DND-41 (cell line): ENCODE measurements around the gene EPC1.
A peak's percentile ranks its signal among the peaks of the same experiment; 100 is the strongest.

ENCODE experiments used
- ATAC-seq: fragments of 200-7000 bp; cut with Tn5 transposase; 3 replicates; pipeline ENCODE4 v1.9.1; 2021; ENCODE audit warnings: low read depth; ENCODE audit not compliant: insufficient read depth
- DNase-seq: peaks from one replicate; pipeline ENCODE4 v3.0.0-alpha.2; 2020
- H2AFZ ChIP-seq: 2 replicates; pipeline ENCODE4 v1.6.0; 2012; ENCODE audit warnings: low read depth, low read length
- H3K27ac ChIP-seq: 2 replicates; pipeline ENCODE4 v1.5.1; 2012; ENCODE audit warnings: low read length, inconsistent platforms
- H3K27me3 ChIP-seq: fragments of 200-600 bp; sonication (generic); 2 replicates; pipeline ENCODE4 v1.6.0; 2012; ENCODE audit warnings: low read length, mild to moderate bottlenecking, inconsistent platforms; ENCODE audit not compliant: insufficient read depth, poor library complexity
- H3K36me3 ChIP-seq: 2 replicates; pipeline ENCODE4 v1.5.1; 2012; ENCODE audit warnings: low read length, inconsistent platforms; ENCODE audit not compliant: insufficient read depth
- H3K4me1 ChIP-seq: 2 replicates; pipeline ENCODE4 v1.5.1; 2012; ENCODE audit warnings: mild to moderate bottlenecking, low read length; ENCODE audit not compliant: insufficient read depth
- H3K4me2 ChIP-seq: 2 replicates; pipeline ENCODE4 v1.6.0; 2012; ENCODE audit warnings: mild to moderate bottlenecking, moderate library complexity, low read length, inconsistent platforms; ENCODE audit not compliant: insufficient read depth
- H3K4me3 ChIP-seq, 2 experiments: fragments of 200-600 bp in 1 of 2; shearing (Covaris generic) in 1 of 2; 2 replicates each; pipeline ENCODE4 v1.5.1; 2012 to 2016; ENCODE audit warnings: inconsistent platforms in 2 of 2, low read length in 2 of 2, mild to moderate bottlenecking in 2 of 2, low read depth in 1 of 2, moderate library complexity in 1 of 2
- H3K79me2 ChIP-seq: 2 replicates; pipeline ENCODE4 v1.6.0; 2012; ENCODE audit warnings: low read length, inconsistent platforms; ENCODE audit not compliant: insufficient read depth
- H3K9ac ChIP-seq: 2 replicates; pipeline ENCODE4 v1.6.0; 2012; ENCODE audit warnings: low read depth, mild to moderate bottlenecking, inconsistent platforms, low read length, moderate library complexity
- H3K9me3 ChIP-seq: 2 replicates; pipeline ENCODE4 v1.5.1; 2012; ENCODE audit warnings: low read length, moderate library complexity, mild to moderate bottlenecking, inconsistent platforms; ENCODE audit not compliant: insufficient read depth, severe bottlenecking
- H4K20me1 ChIP-seq: 2 replicates; pipeline ENCODE4 v1.6.0; 2012; ENCODE audit warnings: low read length; ENCODE audit not compliant: insufficient read depth
- EZH2 ChIP-seq: IDR thresholded peaks from 3 replicates; pipeline ENCODE4 v1.6.1; 2012; ENCODE audit warnings: borderline replicate concordance, low read depth, mild to moderate bottlenecking, moderate library complexity, low read length, inconsistent platforms; ENCODE audit not compliant: severe bottlenecking
- TF ChIP-seq, protein P1 (sequence below): IDR thresholded peaks from 2 replicates; pipeline ENCODE4 v1.5.1; 2012; ENCODE audit warnings: borderline replicate concordance, low read length, moderate library complexity, mild to moderate bottlenecking; ENCODE audit not compliant: poor library complexity, severe bottlenecking; ENCODE audit errors: extremely low read depth

EPC1 gene

DNA sequence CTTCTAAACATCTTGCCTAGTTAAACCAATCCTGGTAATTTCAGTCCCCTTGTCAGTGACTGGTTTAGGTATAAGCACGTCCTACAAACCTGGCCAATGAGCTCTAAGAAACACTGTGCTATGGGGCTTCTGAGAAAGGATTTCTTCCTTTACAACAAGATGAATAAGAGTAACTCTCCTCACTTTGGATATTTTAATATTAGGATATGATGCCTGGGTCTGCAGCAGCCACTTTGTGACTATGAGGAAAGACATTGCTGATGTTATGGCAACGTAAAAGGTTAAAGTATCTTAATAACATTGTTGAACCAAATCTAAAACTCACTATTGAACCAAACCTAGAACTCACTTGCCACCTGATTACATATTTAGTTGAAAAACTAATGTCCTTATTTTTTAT, 26.5 kb upstream of the EPC1 start:
- DNase-seq (no peak), ATAC-seq (no peak)
- Histone ChIP-seq H3K4me1 (peaks cover 30% of the 10 kb centered on the region), H4K20me1 (peaks cover 7% of the 10 kb centered on the region), H3K79me2 (peaks cover 99% of the 10 kb centered on the region), H3K36me3 (peaks cover 10% of the 10 kb centered on the region; the same call in 1 of the 2 replicates), H3K4me2 (peak overlapping the region; percentile 17; the same call in 1 of the 2 replicates), H3K9ac (no peak overlapping the region), H3K27ac (no peak overlapping the region), H3K4me3 (no peak overlapping the region), H3K27me3 (no peaks in the 10 kb centered on the region), H3K9me3 (no peaks in the 10 kb centered on the region), H2AFZ (no peak overlapping the region)
- TF ChIP-seq EZH2, result no peak

DNA sequence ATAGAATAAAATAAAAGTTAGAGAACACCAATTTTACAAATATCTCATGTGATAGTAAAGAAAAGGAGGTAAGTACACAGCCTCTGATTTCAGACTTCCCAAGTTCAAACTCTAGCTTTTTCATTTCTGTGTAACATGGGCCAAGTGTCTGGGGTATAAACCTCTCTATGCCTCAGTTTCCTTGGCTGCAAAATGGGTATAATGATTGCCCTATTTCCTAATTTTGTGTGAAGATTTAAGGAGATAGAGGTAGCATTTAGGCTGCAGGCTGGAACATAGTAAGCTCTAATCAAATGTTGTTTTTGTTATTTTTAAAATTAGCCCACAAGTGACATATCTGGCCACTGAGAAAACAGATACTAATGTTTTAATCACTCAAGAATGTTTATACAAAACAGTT, 26.1 kb upstream of the EPC1 start:
- Histone ChIP-seq H3K9ac (no peak overlapping the region), H3K4me3 (no peak overlapping the region), H3K36me3 (peaks cover 10% of the 10 kb centered on the region; the same call in 1 of the 2 replicates), H4K20me1 (peaks cover 10% of the 10 kb centered on the region), H3K4me2 (peak overlapping the region; percentile 17; the same call in 1 of the 2 replicates), H2AFZ (no peak overlapping the region), H3K79me2 (peaks cover 99% of the 10 kb centered on the region), H3K4me1 (peaks cover 33% of the 10 kb centered on the region), H3K27me3 (no peaks in the 10 kb centered on the region), H3K9me3 (no peaks in the 10 kb centered on the region), H3K27ac (no peak overlapping the region)
- no peak for ATAC-seq
- TF ChIP-seq EZH2, result no peak
- TF ChIP-seq, protein P1, sequence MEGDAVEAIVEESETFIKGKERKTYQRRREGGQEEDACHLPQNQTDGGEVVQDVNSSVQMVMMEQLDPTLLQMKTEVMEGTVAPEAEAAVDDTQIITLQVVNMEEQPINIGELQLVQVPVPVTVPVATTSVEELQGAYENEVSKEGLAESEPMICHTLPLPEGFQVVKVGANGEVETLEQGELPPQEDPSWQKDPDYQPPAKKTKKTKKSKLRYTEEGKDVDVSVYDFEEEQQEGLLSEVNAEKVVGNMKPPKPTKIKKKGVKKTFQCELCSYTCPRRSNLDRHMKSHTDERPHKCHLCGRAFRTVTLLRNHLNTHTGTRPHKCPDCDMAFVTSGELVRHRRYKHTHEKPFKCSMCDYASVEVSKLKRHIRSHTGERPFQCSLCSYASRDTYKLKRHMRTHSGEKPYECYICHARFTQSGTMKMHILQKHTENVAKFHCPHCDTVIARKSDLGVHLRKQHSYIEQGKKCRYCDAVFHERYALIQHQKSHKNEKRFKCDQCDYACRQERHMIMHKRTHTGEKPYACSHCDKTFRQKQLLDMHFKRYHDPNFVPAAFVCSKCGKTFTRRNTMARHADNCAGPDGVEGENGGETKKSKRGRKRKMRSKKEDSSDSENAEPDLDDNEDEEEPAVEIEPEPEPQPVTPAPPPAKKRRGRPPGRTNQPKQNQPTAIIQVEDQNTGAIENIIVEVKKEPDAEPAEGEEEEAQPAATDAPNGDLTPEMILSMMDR, result no peak
- DNase-seq, result no peak

DNA sequence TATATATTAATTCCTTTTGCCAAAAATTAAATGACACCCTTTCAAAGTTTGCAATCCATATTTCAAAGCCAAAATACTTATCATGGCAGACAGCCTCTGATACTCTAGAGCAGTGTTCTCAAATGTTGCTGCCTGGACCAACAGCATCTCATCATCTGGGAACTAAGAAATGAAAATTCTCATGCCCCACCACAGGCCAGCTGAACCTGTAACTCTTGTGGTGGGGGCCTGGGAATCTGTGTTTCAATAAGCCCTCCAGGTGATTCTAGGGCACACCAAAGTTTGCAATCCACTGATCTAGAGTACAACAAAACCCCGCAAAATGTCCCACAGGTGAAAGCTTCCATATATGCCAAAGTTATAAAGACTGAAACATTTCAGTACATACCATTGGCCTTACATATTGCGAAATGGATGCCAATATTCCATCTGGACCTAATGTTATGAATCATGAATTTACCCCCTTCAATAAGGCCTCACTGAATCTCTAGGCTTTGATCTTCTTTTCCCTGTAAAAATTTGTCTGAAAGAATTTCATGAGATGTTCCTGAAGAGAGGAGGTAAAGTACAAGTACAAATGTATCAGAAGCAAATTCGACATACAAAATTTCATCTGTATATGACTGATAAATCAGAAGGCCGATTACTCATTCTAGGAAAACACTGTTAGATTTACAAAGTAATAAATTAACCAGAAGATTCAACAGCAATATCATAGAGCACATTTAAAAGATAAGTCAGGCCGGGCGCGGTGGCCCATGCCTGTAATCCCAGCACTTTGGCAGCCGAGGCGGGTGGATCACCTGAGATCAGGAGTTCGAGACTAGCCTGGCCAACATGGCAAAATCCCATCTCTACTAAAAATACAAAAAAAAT, 25.3 kb upstream of the EPC1 start:
- Histone ChIP-seq H3K4me2 (no peak overlapping the region; the same call in 1 of the 2 replicates), H2AFZ (no peak overlapping the region), H3K27me3 (no peaks in the 10 kb centered on the region), H3K79me2 (peaks cover 98% of the 10 kb centered on the region), H4K20me1 (peaks cover 10% of the 10 kb centered on the region), H3K4me3 (no peak overlapping the region), H3K27ac (no peak overlapping the region), H3K36me3 (peaks cover 10% of the 10 kb centered on the region; the same call in 1 of the 2 replicates), H3K4me1 (peaks cover 40% of the 10 kb centered on the region), H3K9ac (no peak overlapping the region), H3K9me3 (no peaks in the 10 kb centered on the region)
- DNase-seq (no peak), ATAC-seq (no peak)
- TF ChIP-seq, protein P1, result no peak
- TF ChIP-seq EZH2, result no peak

DNA sequence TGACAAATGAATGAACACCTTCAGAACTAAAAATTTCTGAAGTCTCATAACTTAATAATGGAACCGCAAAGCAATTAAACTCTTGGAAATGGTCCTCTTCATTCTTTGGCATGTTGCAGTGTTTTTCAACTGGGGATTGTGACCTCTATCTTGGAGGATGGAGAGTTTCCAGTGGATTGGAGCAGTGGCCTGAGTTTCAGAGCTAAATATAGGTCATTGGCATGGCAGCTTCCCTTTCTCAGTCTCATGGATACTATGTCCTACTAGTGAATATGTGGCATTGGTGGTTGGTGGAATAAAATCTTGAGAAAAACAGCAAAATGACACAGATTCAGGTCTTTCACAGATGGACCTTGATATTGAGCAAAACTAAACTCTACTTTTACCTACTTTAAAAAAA, 24.1 kb upstream of the EPC1 start:
- H3K4me1 ChIP-seq, result peaks cover 34% of the 10 kb centered on the region
- H3K4me3 ChIP-seq, result no peak overlapping the region
- no peak overlapping the region for H3K4me2 ChIP-seq
- no peak for TF ChIP-seq EZH2
- TF ChIP-seq, protein P1, result no peak
- H3K27me3 ChIP-seq, result no peaks in the 10 kb centered on the region
- DNase-seq (no peak), ATAC-seq (no peak)
- H3K9ac ChIP-seq, result no peak overlapping the region
- no peak overlapping the region for H3K27ac ChIP-seq
- H3K79me2 ChIP-seq, result peaks cover 98% of the 10 kb centered on the region
- no peak overlapping the region for H2AFZ ChIP-seq
- peaks cover 10% of the 10 kb centered on the region; the same call in 1 of the 2 replicates for H3K36me3 ChIP-seq
- H3K9me3 ChIP-seq, result no peaks in the 10 kb centered on the region
- peaks cover 10% of the 10 kb centered on the region for H4K20me1 ChIP-seq
